ENCODE measurements around the gene PON2. TPM values are rescaled to one million over a fixed set of nuclear protein-coding genes. Genes with fewer than 3 reads are reported as not detected.

PON2 gene
- total and polyA plus RNA-seq, 8 donors: 10.5 to 48.3 (median 20.9) TPM

DNA sequence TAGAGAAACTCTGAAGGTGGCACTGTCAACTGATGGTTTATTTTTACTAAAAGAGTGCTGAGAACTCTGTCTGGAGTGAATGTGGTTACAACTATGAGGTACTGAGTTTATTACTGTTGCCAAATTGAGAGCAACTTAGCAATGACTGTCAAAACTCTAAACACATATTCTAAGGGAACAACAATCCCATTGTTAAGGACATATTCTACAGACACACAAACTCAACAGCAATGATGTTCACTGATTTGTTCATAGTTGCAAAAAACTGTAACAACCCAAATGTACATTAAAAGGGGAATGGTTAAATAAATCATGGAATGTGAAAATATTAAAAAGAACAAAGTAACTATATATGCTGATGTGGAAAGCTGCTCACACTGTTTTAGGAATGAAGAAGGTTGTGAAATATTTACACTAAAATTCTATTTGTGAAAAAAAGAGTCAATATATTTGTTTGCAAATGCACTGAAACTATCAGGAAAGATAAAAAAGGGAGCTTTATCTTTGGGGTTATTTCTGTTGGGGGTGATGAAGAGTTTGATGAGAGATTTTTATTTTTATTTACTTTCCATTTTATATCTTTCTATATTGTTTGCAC lies 12.9 kb downstream of the PON2 start:
- H3K4me1 ChIP-seq: peaks cover 0 to 19% (median 0%) of the 10 kb centered on the region in 3 donors
- H3K27ac ChIP-seq: peak overlapping the region in 1 of 4 donors; percentile 13
- DNase-seq (no peak), FAIRE-seq (no peak), ATAC-seq (peak in 1 of 4 donors; percentile 27)
- H3K27me3 ChIP-seq: no peaks in the 10 kb centered on the region
- H3K4me3 ChIP-seq: no peak overlapping the region
- TF ChIP-seq, protein P1, sequence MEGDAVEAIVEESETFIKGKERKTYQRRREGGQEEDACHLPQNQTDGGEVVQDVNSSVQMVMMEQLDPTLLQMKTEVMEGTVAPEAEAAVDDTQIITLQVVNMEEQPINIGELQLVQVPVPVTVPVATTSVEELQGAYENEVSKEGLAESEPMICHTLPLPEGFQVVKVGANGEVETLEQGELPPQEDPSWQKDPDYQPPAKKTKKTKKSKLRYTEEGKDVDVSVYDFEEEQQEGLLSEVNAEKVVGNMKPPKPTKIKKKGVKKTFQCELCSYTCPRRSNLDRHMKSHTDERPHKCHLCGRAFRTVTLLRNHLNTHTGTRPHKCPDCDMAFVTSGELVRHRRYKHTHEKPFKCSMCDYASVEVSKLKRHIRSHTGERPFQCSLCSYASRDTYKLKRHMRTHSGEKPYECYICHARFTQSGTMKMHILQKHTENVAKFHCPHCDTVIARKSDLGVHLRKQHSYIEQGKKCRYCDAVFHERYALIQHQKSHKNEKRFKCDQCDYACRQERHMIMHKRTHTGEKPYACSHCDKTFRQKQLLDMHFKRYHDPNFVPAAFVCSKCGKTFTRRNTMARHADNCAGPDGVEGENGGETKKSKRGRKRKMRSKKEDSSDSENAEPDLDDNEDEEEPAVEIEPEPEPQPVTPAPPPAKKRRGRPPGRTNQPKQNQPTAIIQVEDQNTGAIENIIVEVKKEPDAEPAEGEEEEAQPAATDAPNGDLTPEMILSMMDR (IDR thresholded peaks at IDR 0.05): no peak
- H3K36me3 ChIP-seq: no peaks in the 10 kb centered on the region
- intact Hi-C loops (cut with DNase I): no loop called here
- H3K9me3 ChIP-seq: no peaks in the 10 kb centered on the region

DNA sequence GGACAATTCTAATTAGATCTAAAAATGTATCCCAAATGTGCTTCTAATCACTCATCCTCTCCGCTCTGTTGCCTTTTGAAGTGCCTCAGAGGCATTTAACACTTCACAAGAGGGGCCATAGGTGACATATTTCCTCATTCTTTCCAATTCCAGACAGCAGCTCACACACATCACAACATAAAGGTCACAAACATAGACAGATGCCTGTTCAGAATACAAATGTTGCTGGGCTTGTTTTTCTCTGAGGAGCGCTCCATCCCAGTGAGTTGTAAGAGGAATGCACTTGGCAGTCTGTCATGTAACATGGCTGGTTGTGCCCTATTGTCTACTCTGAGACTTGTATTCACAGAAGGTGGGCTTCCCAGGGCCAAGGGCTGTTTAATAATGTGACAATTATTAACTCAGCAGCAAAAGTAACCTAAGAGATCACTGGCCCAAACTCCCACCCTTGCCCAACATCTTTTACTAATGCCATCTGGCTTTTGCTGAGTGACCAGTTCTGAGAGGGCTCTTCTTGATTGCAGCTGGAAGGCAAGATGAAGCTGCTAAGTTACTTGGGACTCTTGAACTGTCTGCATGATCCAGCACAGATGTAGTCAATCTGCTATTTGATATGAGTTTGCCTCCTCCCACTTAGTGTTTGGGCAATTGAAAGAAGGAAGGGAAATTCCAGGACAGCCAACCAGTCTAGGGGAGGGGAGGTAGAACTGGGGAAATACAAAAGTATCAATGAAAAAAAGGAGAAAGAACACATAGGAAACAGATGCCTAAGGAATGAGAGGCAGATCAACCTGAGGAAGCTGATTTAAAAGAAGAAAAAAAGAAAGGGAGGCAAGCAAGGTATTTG lies 13.6 kb downstream of the PON2 start:
- DNase-seq (no peak), FAIRE-seq (no peak), ATAC-seq (peak in 3 of 4 donors; percentile 48 to 76 (median 51))
- Histone ChIP-seq H3K9me3 (no peaks in the 10 kb centered on the region), H3K4me1 (peaks cover 0 to 19% (median 0%) of the 10 kb centered on the region in 3 donors), H3K27ac (peak overlapping the region in 1 of 4 donors; percentile 13), H3K4me3 (no peak overlapping the region), H3K27me3 (no peaks in the 10 kb centered on the region), H3K36me3 (no peaks in the 10 kb centered on the region)
- intact Hi-C loops (cut with DNase I): no loop called here
- 81 to 84% methylated on average over 2 of the region's 2 CpGs for WGBS, 2 donors
- TF ChIP-seq, protein P1 (IDR thresholded peaks at IDR 0.05): no peak

- TF ChIP-seq, protein P1 (IDR thresholded peaks at IDR 0.05): no peak
- Histone ChIP-seq H3K9me3 (no peaks in the 10 kb centered on the region), H3K4me3 (no peak overlapping the region), H3K36me3 (peaks cover 0 to 2% (median 0%) of the 10 kb centered on the region in 3 donors), H3K4me1 (no peaks in the 10 kb centered on the region), H3K27ac (no peak overlapping the region), H3K27me3 (no peaks in the 10 kb centered on the region)
- no peak for ATAC-seq
- DNase-seq: no peak
- FAIRE-seq: no peak
- 87 to 92% methylated on average over 4 of the region's 4 CpGs for WGBS, 2 donors
- intact Hi-C loops (cut with DNase I): no loop called here
These were observed 22.8 kb downstream of the PON2 start for GRCh38 chr7:95412075-95412474.

DNA sequence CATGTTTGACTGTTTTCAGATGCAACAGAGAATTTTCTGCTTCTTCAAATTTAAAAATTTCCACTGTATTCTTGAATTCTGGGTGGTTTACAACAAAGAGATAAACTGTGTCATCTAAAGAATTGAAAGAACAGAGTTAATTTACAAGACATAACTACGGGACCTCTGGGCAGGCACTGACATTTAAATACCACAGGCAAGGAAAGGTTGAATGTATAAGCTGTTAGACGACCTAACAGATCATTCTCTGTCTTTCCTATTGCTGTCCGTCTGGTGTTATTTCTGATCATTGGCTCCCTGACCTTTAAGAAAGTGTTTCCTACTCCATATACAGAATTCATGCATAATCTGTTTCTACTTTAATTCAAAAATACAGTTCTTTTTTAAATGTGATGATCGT lies 23.2 kb downstream of the PON2 start:
- H3K4me3 ChIP-seq: no peak overlapping the region
- no peaks in the 10 kb centered on the region for H3K27me3 ChIP-seq
- DNase-seq: no peak
- FAIRE-seq: no peak
- 79 to 88% methylated on average over 4 of the region's 4 CpGs for WGBS, 2 donors
- no peak for ATAC-seq
- intact Hi-C loops (cut with DNase I): no loop called here
- no peaks in the 10 kb centered on the region for H3K9me3 ChIP-seq
- H3K36me3 ChIP-seq: peaks cover 0 to 2% (median 0%) of the 10 kb centered on the region in 3 donors
- TF ChIP-seq, protein P1 (IDR thresholded peaks at IDR 0.05): no peak
- no peak overlapping the region for H3K27ac ChIP-seq
- H3K4me1 ChIP-seq: no peaks in the 10 kb centered on the region

GRCh38 chr7:95411036-95411435 lies 23.8 kb downstream of the PON2 start:
- H3K4me1 ChIP-seq: no peaks in the 10 kb centered on the region
- H3K9me3 ChIP-seq: no peaks in the 10 kb centered on the region
- no peaks in the 10 kb centered on the region for H3K27me3 ChIP-seq
- peaks cover 0 to 2% (median 0%) of the 10 kb centered on the region in 3 donors for H3K36me3 ChIP-seq
- H3K4me3 ChIP-seq: no peak overlapping the region
- TF ChIP-seq, protein P1 (IDR thresholded peaks at IDR 0.05): no peak
- no peak overlapping the region for H3K27ac ChIP-seq
- WGBS, 2 donors: 95 to 98% methylated on average over 3 of the region's 3 CpGs
- FAIRE-seq (no peak), DNase-seq (no peak), ATAC-seq (no peak)
- intact Hi-C loops (cut with DNase I): no loop called here

Data from pancreas (tissue), 10 donors.